SK-N-SH (cell line): Measurements from ENCODE around the gene FOXA3. TPM values are rescaled to one million over a fixed set of nuclear protein-coding genes. Genes with fewer than 3 reads are reported as not detected.

Experiments used
- CTCF ChIA-PET: fragments of 300-600, 350-600 bp; formaldehyde crosslinking; extraction: SDS; loops from one replicate; lab custom pipeline; 2021; lab: Yijun Ruan, JAX
- POLR2A ChIA-PET: fragments of 350-600 bp; sonication (Branson Sonifier 250); formaldehyde crosslinking; extraction: SDS; loops from one replicate; lab custom pipeline; 2020; ENCODE audit warnings: antibody characterized with exemption, inconsistent platforms; lab: Yijun Ruan, JAX
- DNase-seq: peaks from one replicate; pipeline ENCODE4 v3.0.0; 2012
- H2AFZ ChIP-seq: fragments of 200-600 bp; sonication (generic); 2 replicates; pipeline ENCODE4 v1.8.1; 2016; ENCODE audit warnings: antibody characterized with exemption, mild to moderate bottlenecking, low read depth
- H3F3A ChIP-seq: fragments of 200-600 bp; sonication (generic); replicated peaks from 2 replicates; pipeline ENCODE3; 2016; ENCODE audit warnings: antibody characterized with exemption, mild to moderate bottlenecking; ENCODE audit not compliant: insufficient read depth
- H3K27ac ChIP-seq, 2 experiments: fragments of 200-500 bp in 1 of 2; fragments of 200-600 bp in 1 of 2; sonication (Bioruptor generic) in 1 of 2; sonication (generic), shearing (Covaris generic) in 1 of 2; 2 replicates each; pipeline versions ENCODE4 v1.5.1 to v1.6.1; 2014 to 2016; ENCODE audit warnings: low read depth in 2 of 2, inconsistent platforms in 1 of 2, low read length in 1 of 2, mild to moderate bottlenecking in 1 of 2, mixed read lengths in 1 of 2
- H3K27me3 ChIP-seq: fragments of 200-600 bp; sonication (generic), shearing (Covaris generic); 2 replicates; pipeline ENCODE4 v1.6.1; 2016; ENCODE audit warnings: mixed run types; ENCODE audit not compliant: insufficient read depth
- H3K36me3 ChIP-seq, 2 experiments: fragments of 200-500 bp in 1 of 2; fragments of 200-600 bp in 1 of 2; sonication (Bioruptor generic) in 1 of 2; sonication (generic) in 1 of 2; replicated peaks in 1 of 2; 2 replicates each; pipeline versions ENCODE3 to v1.5.1; 2014 to 2016; ENCODE audit warnings: low read length in 1 of 2, mild to moderate bottlenecking in 1 of 2; ENCODE audit not compliant: insufficient read depth in 2 of 2, control insufficient read depth in 1 of 2
- H3K4me1 ChIP-seq, 2 experiments: fragments of 200-500 bp in 1 of 2; fragments of 200-600 bp in 1 of 2; sonication (Bioruptor generic) in 1 of 2; sonication (generic), shearing (Covaris generic) in 1 of 2; 2 replicates each; pipeline versions ENCODE4 v1.5.1 to v1.6.1; 2014 to 2016; ENCODE audit warnings: low read depth in 1 of 2, low read length in 1 of 2, mixed run types in 1 of 2; ENCODE audit not compliant: insufficient read depth in 2 of 2, control insufficient read depth in 1 of 2
- H3K4me2 ChIP-seq: fragments of 200-600 bp; sonication (generic), shearing (Covaris generic); 2 replicates; pipeline ENCODE4 v1.6.1; 2017; ENCODE audit warnings: mixed run types
- H3K4me3 ChIP-seq, 2 experiments: fragments of 200-500 bp in 1 of 2; fragments of 200-600 bp in 1 of 2; sonication (Bioruptor generic) in 1 of 2; sonication (generic), shearing (Covaris generic) in 1 of 2; 2 replicates each; pipeline versions ENCODE4 v1.5.1 to v1.8.1; 2014 to 2016; ENCODE audit warnings: low read depth in 2 of 2, inconsistent platforms in 1 of 2, low read length in 1 of 2, mild to moderate bottlenecking in 1 of 2, mixed read lengths in 1 of 2, moderate library complexity in 1 of 2
- H3K79me2 ChIP-seq: fragments of 200-600 bp; sonication (generic); 2 replicates; pipeline ENCODE4 v1.8.1; 2017; ENCODE audit warnings: mild to moderate bottlenecking; ENCODE audit not compliant: insufficient read depth
- H3K9ac ChIP-seq: fragments of 200-600 bp; sonication (generic); 2 replicates; pipeline ENCODE4 v1.6.1; 2017; ENCODE audit warnings: mixed run types
- H3K9me2 ChIP-seq: fragments of 200-600 bp; sonication (generic); 2 replicates; pipeline ENCODE4 v1.6.1; 2017; ENCODE audit warnings: mixed run types
- H3K9me3 ChIP-seq: fragments of 200-600 bp; sonication (generic); 2 replicates; pipeline ENCODE4 v1.6.1; 2017; ENCODE audit warnings: mixed run types, mild to moderate bottlenecking, moderate library complexity
- H4K20me1 ChIP-seq: fragments of 200-600 bp; sonication (generic); 2 replicates; pipeline ENCODE4 v1.6.1; 2017; ENCODE audit warnings: mild to moderate bottlenecking, mixed run types; ENCODE audit not compliant: insufficient read depth
- CTCF ChIP-seq: fragments of 200-600 bp; sonication (generic); IDR thresholded peaks from 2 replicates; pipeline ENCODE4 v1.6.1; 2017; ENCODE audit warnings: antibody characterized with exemption, mild to moderate bottlenecking, moderate library complexity
- ELF1 ChIP-seq: IDR thresholded peaks from 2 replicates; pipeline ENCODE4 v1.4.0; 2012
- FOSL2 ChIP-seq: IDR thresholded peaks from 2 replicates; pipeline ENCODE4 v1.4.0; 2012; ENCODE audit warnings: low read depth, mild to moderate bottlenecking, moderate library complexity, borderline replicate concordance
- GATA2 ChIP-seq: sonication (generic); formaldehyde crosslinking; IDR thresholded peaks from 2 replicates; pipeline ENCODE4 v1.5.0; 2020; ENCODE audit warnings: mild to moderate bottlenecking, missing genetic modification reagents
- MXI1 ChIP-seq: IDR thresholded peaks from 2 replicates; pipeline ENCODE4 v1.6.1; 2012; ENCODE audit warnings: mild to moderate bottlenecking, low read depth, low read length, improper control_type of control experiment
- POLR2AphosphoS5 ChIP-seq: IDR thresholded peaks from 2 replicates; pipeline ENCODE4 v1.6.1; 2012; ENCODE audit warnings: low read depth, low read length
- RXRA ChIP-seq: IDR thresholded peaks from 2 replicates; pipeline ENCODE4 v1.4.0; 2012; ENCODE audit warnings: low read depth, mild to moderate bottlenecking, borderline replicate concordance
- SMC3 ChIP-seq: IDR thresholded peaks from 2 replicates; pipeline ENCODE4 v1.6.1; 2012; ENCODE audit warnings: low read depth, low read length, improper control_type of control experiment
- TAF1 ChIP-seq: IDR thresholded peaks from 2 replicates; pipeline ENCODE4 v1.6.1; 2012; ENCODE audit warnings: low read depth, mild to moderate bottlenecking, low read length, moderate library complexity, borderline replicate concordance
- TEAD4 ChIP-seq: IDR thresholded peaks from 2 replicates; pipeline ENCODE4 v1.4.0; 2012; ENCODE audit warnings: mild to moderate bottlenecking, borderline replicate concordance; ENCODE audit not compliant: insufficient read depth
- WGBS: methylation state at CpG from one replicate; pipeline ENCODE4 v1.1.6; 2017; ENCODE audit warnings: low lambda C conversion rate; 5-methylcytosine and 5-hydroxymethylcytosine counted together
- polyA plus RNA-seq, 3 experiments: library from polyadenylated mRNA; depleted of rRNA; stranded (reverse); fragments of >200 nt; gene quantifications; 2 replicates each; pipeline ENCODE4 v1.2.3, GENCODE V29; 2012
- TF ChIP-seq, protein P1 (sequence below): IDR thresholded peaks from 2 replicates; pipeline ENCODE4 v1.4.0; 2012; ENCODE audit warnings: low read depth, borderline replicate concordance
- TF ChIP-seq, protein P2 (sequence below): IDR thresholded peaks from 2 replicates; pipeline ENCODE4 v1.6.1; 2012; ENCODE audit warnings: mild to moderate bottlenecking, low read depth, low read length, moderate library complexity
- TF ChIP-seq, protein P3 (sequence below): IDR thresholded peaks from 2 replicates; pipeline ENCODE4; 2012

Gene FOXA3
- polyA plus RNA-seq, 1 of the 3 experiments (the other 2 are of a cell fraction), result 1.5 TPM

DNA sequence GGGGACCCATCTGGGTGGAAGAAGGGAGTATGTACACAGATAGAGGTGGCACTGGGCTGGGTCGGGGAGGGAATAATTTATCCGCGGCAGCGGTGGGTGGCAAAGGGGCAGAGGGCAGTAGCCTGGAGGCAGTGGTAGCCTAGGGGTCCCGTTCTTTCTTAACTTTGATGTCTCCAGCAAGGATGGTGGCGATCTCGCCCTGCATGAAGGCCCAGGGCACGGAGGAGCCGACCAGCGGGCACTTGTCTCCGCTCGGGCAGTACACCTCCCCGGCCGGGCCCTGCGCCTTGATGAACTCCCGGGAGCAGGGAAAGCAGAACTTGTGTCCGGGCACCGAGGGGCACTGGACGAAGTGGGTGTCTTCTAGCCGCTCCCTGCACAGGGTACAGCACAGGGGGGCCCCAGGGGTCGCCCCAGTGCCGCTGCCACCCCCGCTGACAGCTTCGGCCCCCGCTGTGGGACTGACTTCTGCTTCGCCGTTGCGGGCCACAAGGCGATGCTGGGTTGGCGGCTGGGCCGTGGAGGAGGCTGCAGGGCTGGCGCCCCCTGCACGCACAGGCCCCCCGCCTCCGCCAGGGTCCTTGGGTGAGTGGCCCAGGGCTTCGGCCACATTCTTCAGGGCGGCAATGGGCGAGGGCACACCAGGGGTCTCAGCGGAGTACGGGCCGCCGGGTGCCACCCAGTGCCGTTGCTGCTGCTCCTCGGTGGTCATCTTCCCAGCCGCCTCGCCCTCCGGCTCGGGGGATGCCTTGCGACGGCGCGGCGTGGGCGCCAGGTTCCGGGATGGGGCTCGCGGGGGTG, 20.0 kb downstream of the FOXA3 start (continued):
- TF ChIP-seq TEAD4 (no peak), GATA2 (no peak), POLR2AphosphoS5 (no peak), FOSL2 (no peak), CTCF (no peak), RXRA (no peak), ELF1 (no peak)
- TF ChIP-seq, protein P1, sequence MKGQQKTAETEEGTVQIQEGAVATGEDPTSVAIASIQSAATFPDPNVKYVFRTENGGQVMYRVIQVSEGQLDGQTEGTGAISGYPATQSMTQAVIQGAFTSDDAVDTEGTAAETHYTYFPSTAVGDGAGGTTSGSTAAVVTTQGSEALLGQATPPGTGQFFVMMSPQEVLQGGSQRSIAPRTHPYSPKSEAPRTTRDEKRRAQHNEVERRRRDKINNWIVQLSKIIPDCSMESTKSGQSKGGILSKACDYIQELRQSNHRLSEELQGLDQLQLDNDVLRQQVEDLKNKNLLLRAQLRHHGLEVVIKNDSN, result no peak
- TF ChIP-seq, protein P2, sequence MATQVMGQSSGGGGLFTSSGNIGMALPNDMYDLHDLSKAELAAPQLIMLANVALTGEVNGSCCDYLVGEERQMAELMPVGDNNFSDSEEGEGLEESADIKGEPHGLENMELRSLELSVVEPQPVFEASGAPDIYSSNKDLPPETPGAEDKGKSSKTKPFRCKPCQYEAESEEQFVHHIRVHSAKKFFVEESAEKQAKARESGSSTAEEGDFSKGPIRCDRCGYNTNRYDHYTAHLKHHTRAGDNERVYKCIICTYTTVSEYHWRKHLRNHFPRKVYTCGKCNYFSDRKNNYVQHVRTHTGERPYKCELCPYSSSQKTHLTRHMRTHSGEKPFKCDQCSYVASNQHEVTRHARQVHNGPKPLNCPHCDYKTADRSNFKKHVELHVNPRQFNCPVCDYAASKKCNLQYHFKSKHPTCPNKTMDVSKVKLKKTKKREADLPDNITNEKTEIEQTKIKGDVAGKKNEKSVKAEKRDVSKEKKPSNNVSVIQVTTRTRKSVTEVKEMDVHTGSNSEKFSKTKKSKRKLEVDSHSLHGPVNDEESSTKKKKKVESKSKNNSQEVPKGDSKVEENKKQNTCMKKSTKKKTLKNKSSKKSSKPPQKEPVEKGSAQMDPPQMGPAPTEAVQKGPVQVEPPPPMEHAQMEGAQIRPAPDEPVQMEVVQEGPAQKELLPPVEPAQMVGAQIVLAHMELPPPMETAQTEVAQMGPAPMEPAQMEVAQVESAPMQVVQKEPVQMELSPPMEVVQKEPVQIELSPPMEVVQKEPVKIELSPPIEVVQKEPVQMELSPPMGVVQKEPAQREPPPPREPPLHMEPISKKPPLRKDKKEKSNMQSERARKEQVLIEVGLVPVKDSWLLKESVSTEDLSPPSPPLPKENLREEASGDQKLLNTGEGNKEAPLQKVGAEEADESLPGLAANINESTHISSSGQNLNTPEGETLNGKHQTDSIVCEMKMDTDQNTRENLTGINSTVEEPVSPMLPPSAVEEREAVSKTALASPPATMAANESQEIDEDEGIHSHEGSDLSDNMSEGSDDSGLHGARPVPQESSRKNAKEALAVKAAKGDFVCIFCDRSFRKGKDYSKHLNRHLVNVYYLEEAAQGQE, result no peak

DNA sequence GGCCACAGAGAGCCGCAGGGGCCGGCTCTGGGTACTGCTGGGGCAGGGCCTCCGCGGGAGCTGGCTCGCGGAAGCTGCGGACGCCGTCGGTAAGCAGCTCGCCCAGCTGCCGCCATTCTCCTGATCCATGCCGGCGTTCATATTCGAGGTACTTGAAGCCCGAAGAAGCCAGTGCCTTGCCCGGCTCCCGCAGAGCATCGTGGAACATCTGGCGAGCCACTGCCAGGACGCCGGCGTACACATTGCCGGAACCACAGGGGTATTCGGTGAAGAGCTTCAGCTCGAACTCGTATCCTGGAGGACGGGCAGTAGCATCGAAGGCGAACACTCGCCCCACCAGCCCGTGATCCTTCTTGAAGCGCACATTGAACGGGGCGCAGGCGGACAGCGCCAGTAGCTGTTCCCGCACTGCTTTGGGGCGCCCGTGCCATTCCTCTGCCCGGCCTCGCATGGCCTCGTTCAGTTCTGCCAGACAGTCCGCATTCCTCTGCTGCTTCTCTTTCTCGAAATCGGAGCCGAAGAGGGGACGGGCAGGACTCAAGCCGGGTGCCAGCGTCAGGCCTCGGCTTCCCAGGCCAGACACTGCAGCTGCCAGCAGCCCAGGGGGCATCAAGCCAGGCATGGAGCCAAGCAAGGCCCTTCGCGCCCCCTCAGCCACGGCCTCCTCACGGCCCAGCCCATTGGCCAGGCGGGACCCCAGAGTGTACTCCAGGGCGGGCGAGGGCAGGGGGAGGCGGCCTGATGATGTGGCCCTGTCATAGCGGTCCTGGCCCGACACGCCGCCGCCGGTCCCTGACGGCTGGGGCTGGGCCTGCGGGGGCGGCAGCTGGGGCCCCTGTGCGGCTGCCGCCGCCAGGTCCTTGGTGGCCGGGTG, 20.8 kb downstream of the FOXA3 start:
- peak overlapping the region; percentile 78 to 92; a peak in 3 of 4 replicates for H3K27ac ChIP-seq
- peaks cover 19% of the 10 kb centered on the region for H3F3A ChIP-seq
- H2AFZ ChIP-seq, result no peak overlapping the region
- ChIA-PET POLR2A (no interaction called here), CTCF (interaction anchor here (1.1 to 9.9 kb wide), 5 partner anchors 17 to 193 kb away, joined by 3 to 130 read pairs (median 13); partner anchors contain the start of genes FOXA3, MYPOP, RSPH6A and SYMPK)
- H3K9ac ChIP-seq, result peak overlapping the region; percentile 77
- peaks cover 3 to 25% of the 10 kb centered on the region in 2 experiments for H3K36me3 ChIP-seq
- H4K20me1 ChIP-seq, result peaks cover 33% of the 10 kb centered on the region
- H3K79me2 ChIP-seq, result peaks cover 29% of the 10 kb centered on the region
- H3K9me3 ChIP-seq, result no peaks in the 10 kb centered on the region
- TF ChIP-seq GATA2 (no peak), MXI1 (peak; percentile 14; the same call in 1 of the 2 replicates), SMC3 (no peak), ELF1 (no peak), TAF1 (no peak), POLR2AphosphoS5 (no peak)
- TF ChIP-seq, protein P3, sequence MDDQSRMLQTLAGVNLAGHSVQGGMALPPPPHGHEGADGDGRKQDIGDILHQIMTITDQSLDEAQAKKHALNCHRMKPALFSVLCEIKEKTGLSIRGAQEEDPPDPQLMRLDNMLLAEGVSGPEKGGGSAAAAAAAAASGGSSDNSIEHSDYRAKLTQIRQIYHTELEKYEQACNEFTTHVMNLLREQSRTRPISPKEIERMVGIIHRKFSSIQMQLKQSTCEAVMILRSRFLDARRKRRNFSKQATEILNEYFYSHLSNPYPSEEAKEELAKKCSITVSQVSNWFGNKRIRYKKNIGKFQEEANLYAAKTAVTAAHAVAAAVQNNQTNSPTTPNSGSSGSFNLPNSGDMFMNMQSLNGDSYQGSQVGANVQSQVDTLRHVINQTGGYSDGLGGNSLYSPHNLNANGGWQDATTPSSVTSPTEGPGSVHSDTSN, result no peak
- H3K4me3 ChIP-seq, result peak overlapping the region; percentile 72 to 81
- H3K4me1 ChIP-seq, result peaks cover 3 to 39% of the 10 kb centered on the region in 2 experiments; a peak in 2 of 4 replicates
- peak; percentile 82 for DNase-seq
- no peaks in the 10 kb centered on the region for H3K9me2 ChIP-seq
- 78% methylated on average over 31 of the region's 72 CpGs for WGBS
- H3K27me3 ChIP-seq, result no peaks in the 10 kb centered on the region
- H3K4me2 ChIP-seq, result peak overlapping the region; percentile 84
